ENCODE results near the gene PDCD5. TPM values are rescaled to one million over a fixed set of nuclear protein-coding genes. Genes with fewer than 3 reads are reported as not detected.
"Not testable (repeated sequence)": the region's sequence is repeated elsewhere in the genome, so short reads cannot be mapped to it uniquely, and the experiment has no call there.

The PDCD5 gene
- polyA plus RNA-seq, 2 of the 4 experiments (the other 2 are of a cell fraction) = 445 to 549 TPM

DNA sequence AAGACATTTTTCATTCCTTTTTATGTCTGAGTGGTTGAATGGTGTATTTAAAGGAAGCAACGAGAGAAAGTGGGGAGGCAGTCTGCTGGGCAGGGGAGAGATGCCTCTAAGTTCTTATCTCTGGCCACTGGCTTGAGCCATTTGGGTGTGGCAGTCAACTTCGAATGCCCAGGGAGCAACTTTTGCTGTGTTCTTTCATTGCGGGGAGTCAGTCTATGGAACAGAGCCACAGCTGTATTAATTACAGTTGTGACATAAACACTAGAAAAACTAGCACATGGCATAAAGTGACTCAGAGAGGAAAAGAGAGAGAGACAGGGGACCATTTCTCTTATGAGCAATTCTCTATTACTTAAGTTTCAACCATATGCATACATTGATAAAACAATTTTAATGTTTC, 40.4 kb upstream of the PDCD5 start:
- Histone ChIP-seq H3K27ac (no peak overlapping the region), H3K4me2 (no peak overlapping the region), H3K9me3 (peaks cover 7% of the 10 kb centered on the region; the same call in 1 of the 3 replicates), H3K4me1 (0 out of 3 replicates have a peak, but pooled peaks cover 4% of the 10 kb centered on the region), H3K4me3 (no peak overlapping the region)
- POLR2A ChIA-PET = no interaction called here
- CTCF ChIA-PET = interaction anchor here (1.5 to 2.0 kb wide), 3 partner anchors 8 to 204 kb away, joined by 3 to 6 read pairs (median 4); no protein-coding TSS in a partner anchor
- DNase-seq (ENCODE audit: low read depth in 1 of 2, low spot score in 1 of 2) (no peak), ATAC-seq (no peak), FAIRE-seq (peak; percentile 91)
- TF ChIP-seq NPAS2 (CRISPR knock-in tag; IDR thresholded peaks at IDR 0.05; ENCODE audit: borderline replicate concordance) (no peak), BHLHE40 (IDR thresholded peaks at IDR 0.05; ENCODE audit: low read depth, low read length) (no peak)
- TF ChIP-seq, protein P1, sequence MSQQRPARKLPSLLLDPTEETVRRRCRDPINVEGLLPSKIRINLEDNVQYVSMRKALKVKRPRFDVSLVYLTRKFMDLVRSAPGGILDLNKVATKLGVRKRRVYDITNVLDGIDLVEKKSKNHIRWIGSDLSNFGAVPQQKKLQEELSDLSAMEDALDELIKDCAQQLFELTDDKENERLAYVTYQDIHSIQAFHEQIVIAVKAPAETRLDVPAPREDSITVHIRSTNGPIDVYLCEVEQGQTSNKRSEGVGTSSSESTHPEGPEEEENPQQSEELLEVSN (IDR thresholded peaks at IDR 0.05; ENCODE audit: borderline replicate concordance, low read depth) = no peak
- 42% methylated on average over 3 of the region's 3 CpGs for WGBS (ENCODE audit: missing lambda C conversion rate)

DNA sequence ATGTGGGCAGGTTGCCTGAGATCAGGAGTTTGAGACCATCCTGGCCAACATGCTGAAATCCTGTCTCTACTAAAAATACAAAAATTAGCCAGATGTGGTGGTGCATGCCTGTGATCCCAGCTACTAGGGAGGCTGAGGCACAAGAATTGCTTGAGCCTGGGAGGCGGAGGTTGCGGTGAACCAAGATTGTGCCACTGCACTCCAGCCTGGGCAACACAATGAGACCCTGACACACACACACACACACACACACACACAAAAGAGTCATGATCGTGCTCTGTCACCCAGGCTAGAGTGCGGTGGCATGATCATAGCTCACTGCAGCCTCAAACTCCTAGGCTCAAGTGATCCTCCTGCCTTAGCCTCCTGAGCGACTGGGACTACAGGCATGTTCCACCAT, 39.6 kb upstream of the PDCD5 start:
- H3K27ac ChIP-seq; H3K4me1 ChIP-seq; H3K9me3 ChIP-seq; H3K4me2 ChIP-seq; ATAC-seq; FAIRE-seq; POLR2A ChIA-PET; DNase-seq (ENCODE audit: low read depth in 1 of 2, low spot score in 1 of 2); H3K4me3 ChIP-seq: not testable (repeated sequence)
- WGBS (ENCODE audit: missing lambda C conversion rate) = 72% methylated on average over 5 of the region's 5 CpGs
- CTCF ChIA-PET = interaction anchor here (1.1 to 2.0 kb wide), 2 partner anchors 29 to 204 kb away, joined by 4 to 6 read pairs; no protein-coding TSS in a partner anchor

DNA sequence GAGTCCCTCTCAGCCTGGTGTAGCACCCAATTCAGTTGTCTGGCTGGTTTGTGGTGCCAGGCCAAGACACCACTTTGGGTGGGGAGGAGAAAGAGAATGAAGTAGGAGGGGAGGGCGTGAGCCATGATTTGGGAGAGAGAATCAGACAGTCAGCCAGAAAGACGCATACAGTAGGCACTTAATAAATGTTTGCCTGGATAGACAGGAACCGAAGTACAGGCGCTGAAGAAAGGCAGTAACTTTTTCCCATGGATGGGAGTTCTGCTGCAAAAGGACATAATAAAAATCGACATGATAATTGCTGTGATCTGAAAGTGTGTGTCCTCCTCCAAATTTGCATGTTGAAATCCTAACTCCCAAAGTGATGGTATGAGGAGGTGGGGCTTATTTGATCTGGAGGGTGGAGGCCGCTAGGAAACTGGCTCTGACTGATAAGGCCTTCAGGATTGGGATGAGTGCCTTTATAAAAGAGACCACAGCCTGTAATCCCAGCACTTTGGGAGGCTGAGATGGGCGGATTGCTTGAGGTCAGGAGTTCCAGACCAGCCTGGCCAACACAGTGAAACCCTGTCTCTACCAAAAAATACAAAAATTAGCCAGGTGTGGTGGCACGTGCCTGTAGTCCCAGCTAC, 38.4 kb upstream of the PDCD5 start:
- 54% methylated on average over 8 of the region's 8 CpGs for WGBS (ENCODE audit: missing lambda C conversion rate)

More for the DNA sequence above, 38.4 kb upstream of the PDCD5 start:
- H3K4me2 ChIP-seq = no peak overlapping the region
- H3K27ac ChIP-seq = no peak overlapping the region
- ChIA-PET CTCF (interaction anchor here (1.1 to 2.0 kb wide), 2 partner anchors 28 to 206 kb away, joined by 4 to 6 read pairs; no protein-coding TSS in a partner anchor), POLR2A (no interaction called here)
- 0 out of 3 replicates have a peak, but pooled peaks cover 4% of the 10 kb centered on the region for H3K9me3 ChIP-seq
- H3K4me1 ChIP-seq = 0 out of 3 replicates have a peak, but pooled peaks cover 4% of the 10 kb centered on the region
- ATAC-seq (no peak), FAIRE-seq (no peak), DNase-seq (ENCODE audit: low read depth in 1 of 2, low spot score in 1 of 2) (no peak)
- TF ChIP-seq HDAC2 (IDR thresholded peaks at IDR 0.05) = no peak
- no peak for TF ChIP-seq HOXA7 (CRISPR knock-in tag; IDR thresholded peaks at IDR 0.05)
- TF ChIP-seq HOXB13 (CRISPR knock-in tag; IDR thresholded peaks at IDR 0.05; ENCODE audit: low read depth) = no peak
- no peak for TF ChIP-seq TFCP2L1 (CRISPR knock-in tag; IDR thresholded peaks at IDR 0.05)
- TF ChIP-seq NR3C1 (IDR thresholded peaks at IDR 0.05) = no peak
- no peak for TF ChIP-seq ESRRA (IDR thresholded peaks at IDR 0.05; ENCODE audit: borderline replicate concordance, low read length)
- no peak for TF ChIP-seq ZC3H11A (IDR thresholded peaks at IDR 0.05)
- TF ChIP-seq MAX (IDR thresholded peaks at IDR 0.05) = no peak
- TF ChIP-seq CHD4 (IDR thresholded peaks at IDR 0.05; ENCODE audit: borderline replicate concordance) = no peak
- TF ChIP-seq, protein P2, sequence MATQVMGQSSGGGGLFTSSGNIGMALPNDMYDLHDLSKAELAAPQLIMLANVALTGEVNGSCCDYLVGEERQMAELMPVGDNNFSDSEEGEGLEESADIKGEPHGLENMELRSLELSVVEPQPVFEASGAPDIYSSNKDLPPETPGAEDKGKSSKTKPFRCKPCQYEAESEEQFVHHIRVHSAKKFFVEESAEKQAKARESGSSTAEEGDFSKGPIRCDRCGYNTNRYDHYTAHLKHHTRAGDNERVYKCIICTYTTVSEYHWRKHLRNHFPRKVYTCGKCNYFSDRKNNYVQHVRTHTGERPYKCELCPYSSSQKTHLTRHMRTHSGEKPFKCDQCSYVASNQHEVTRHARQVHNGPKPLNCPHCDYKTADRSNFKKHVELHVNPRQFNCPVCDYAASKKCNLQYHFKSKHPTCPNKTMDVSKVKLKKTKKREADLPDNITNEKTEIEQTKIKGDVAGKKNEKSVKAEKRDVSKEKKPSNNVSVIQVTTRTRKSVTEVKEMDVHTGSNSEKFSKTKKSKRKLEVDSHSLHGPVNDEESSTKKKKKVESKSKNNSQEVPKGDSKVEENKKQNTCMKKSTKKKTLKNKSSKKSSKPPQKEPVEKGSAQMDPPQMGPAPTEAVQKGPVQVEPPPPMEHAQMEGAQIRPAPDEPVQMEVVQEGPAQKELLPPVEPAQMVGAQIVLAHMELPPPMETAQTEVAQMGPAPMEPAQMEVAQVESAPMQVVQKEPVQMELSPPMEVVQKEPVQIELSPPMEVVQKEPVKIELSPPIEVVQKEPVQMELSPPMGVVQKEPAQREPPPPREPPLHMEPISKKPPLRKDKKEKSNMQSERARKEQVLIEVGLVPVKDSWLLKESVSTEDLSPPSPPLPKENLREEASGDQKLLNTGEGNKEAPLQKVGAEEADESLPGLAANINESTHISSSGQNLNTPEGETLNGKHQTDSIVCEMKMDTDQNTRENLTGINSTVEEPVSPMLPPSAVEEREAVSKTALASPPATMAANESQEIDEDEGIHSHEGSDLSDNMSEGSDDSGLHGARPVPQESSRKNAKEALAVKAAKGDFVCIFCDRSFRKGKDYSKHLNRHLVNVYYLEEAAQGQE (IDR thresholded peaks at IDR 0.05) = no peak
- TF ChIP-seq JUNB (IDR thresholded peaks at IDR 0.05) = no peak
- TF ChIP-seq EP300 (IDR thresholded peaks at IDR 0.05) = no peak
- no peak for TF ChIP-seq SMC3 (IDR thresholded peaks at IDR 0.05)
- no peak for TF ChIP-seq EHF (CRISPR knock-in tag; IDR thresholded peaks at IDR 0.05)
- no peak for TF ChIP-seq HEYL (CRISPR knock-in tag; IDR thresholded peaks at IDR 0.05)
- H3K4me3 ChIP-seq = no peak overlapping the region
